GM23338 (cell line): ENCODE data around the gene PDHX.

Source experiments
- ETS1 ChIP-seq: IDR thresholded peaks from 2 replicates; pipeline ENCODE4 v1.6.1; 2016; ENCODE audit warnings: antibody characterized with exemption
- EZH2 ChIP-seq: fragments of 200-600 bp; sonication (generic); IDR thresholded peaks from one replicate; pipeline ENCODE4 v1.8.0; 2017; ENCODE audit warnings: antibody characterized with exemption, mild to moderate bottlenecking, low read depth; ENCODE audit not compliant: unreplicated experiment
- JUNB ChIP-seq: IDR thresholded peaks from one replicate; pipeline ENCODE4 v1.6.1; 2016; ENCODE audit warnings: antibody characterized with exemption; ENCODE audit not compliant: unreplicated experiment
- POLR2AphosphoS5 ChIP-seq: IDR thresholded peaks from 2 replicates; pipeline ENCODE4 v1.6.1; 2016; ENCODE audit warnings: antibody characterized with exemption, low read depth
- TF ChIP-seq, protein P1 (sequence below), 2 experiments: fragments of 200-600 bp in 1 of 2; sonication (generic) in 1 of 2; conservative IDR thresholded peaks; 2 replicates each; pipeline versions ENCODE4 v1.5.1 to v1.6.1; 2016 to 2017; ENCODE audit warnings: antibody characterized with exemption in 2 of 2, low read depth in 2 of 2, mild to moderate bottlenecking in 2 of 2, moderate library complexity in 1 of 2

GRCh38 chr11:34976496-34977088 lies 60.2 kb downstream of the PDHX start:
- TF ChIP-seq JUNB (no peak), POLR2AphosphoS5 (no peak), EZH2 (no peak), ETS1 (no peak)
- TF ChIP-seq, protein P1, sequence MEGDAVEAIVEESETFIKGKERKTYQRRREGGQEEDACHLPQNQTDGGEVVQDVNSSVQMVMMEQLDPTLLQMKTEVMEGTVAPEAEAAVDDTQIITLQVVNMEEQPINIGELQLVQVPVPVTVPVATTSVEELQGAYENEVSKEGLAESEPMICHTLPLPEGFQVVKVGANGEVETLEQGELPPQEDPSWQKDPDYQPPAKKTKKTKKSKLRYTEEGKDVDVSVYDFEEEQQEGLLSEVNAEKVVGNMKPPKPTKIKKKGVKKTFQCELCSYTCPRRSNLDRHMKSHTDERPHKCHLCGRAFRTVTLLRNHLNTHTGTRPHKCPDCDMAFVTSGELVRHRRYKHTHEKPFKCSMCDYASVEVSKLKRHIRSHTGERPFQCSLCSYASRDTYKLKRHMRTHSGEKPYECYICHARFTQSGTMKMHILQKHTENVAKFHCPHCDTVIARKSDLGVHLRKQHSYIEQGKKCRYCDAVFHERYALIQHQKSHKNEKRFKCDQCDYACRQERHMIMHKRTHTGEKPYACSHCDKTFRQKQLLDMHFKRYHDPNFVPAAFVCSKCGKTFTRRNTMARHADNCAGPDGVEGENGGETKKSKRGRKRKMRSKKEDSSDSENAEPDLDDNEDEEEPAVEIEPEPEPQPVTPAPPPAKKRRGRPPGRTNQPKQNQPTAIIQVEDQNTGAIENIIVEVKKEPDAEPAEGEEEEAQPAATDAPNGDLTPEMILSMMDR (conservative IDR thresholded peaks at IDR 0.05; ENCODE audit: low read depth in 2 of 2), result no peak
